HEK293T (cell line): Measurements from ENCODE around the gene PROM2.

Source experiments
- CTCF ChIA-PET: fragments of 350-600 bp; formaldehyde crosslinking; extraction: SDS; loops from one replicate; lab custom pipeline; 2021; ENCODE audit warnings: antibody characterized with exemption, inconsistent platforms; lab: Yijun Ruan, JAX
- POLR2A ChIA-PET: fragments of 350-600 bp; formaldehyde crosslinking; extraction: SDS; loops from one replicate; lab custom pipeline; 2020; ENCODE audit warnings: antibody characterized with exemption, inconsistent platforms; lab: Yijun Ruan, JAX
- DNase-seq: peaks from one replicate; pipeline ENCODE4 v3.0.0; 2012; ENCODE audit warnings: mixed read lengths; ENCODE audit errors: extremely low spot score
- ARNT ChIP-seq: fragments of 450-650 bp; IDR thresholded peaks from 2 replicates; pipeline ENCODE4 v1.6.1; 2017; ENCODE audit warnings: mild to moderate bottlenecking
- BHLHE40 ChIP-seq: fragments of 450-650 bp; IDR thresholded peaks from 2 replicates; pipeline ENCODE4 v1.6.1; 2016; ENCODE audit warnings: mild to moderate bottlenecking, moderate library complexity, borderline replicate concordance
- CTBP1 ChIP-seq: fragments of 450-650 bp; IDR thresholded peaks from 2 replicates; pipeline ENCODE4 v1.6.1; 2016; ENCODE audit warnings: borderline replicate concordance
- ELF4 ChIP-seq: fragments of 450-650 bp; IDR thresholded peaks from 2 replicates; pipeline ENCODE4 v1.6.1; 2017; ENCODE audit warnings: antibody characterized with exemption
- FOXA1 ChIP-seq: fragments of 450-650 bp; IDR thresholded peaks from 2 replicates; pipeline ENCODE4 v1.6.1; 2016; ENCODE audit warnings: mild to moderate bottlenecking
- FOXK2 ChIP-seq: fragments of 450-650 bp; IDR thresholded peaks from 2 replicates; pipeline ENCODE4 v1.6.1; 2016; ENCODE audit warnings: mild to moderate bottlenecking
- FOXM1 ChIP-seq: fragments of 450-650 bp; IDR thresholded peaks from 2 replicates; pipeline ENCODE4 v1.6.1; 2017; ENCODE audit warnings: mild to moderate bottlenecking, borderline replicate concordance
- HDGF ChIP-seq: fragments of 450-650 bp; IDR thresholded peaks from 2 replicates; pipeline ENCODE4 v1.6.1; 2017; ENCODE audit warnings: antibody characterized with exemption, borderline replicate concordance
- L3MBTL2 ChIP-seq: fragments of 450-650 bp; conservative IDR thresholded peaks from 2 replicates; pipeline ENCODE4 v1.6.1; 2016; ENCODE audit warnings: mild to moderate bottlenecking
- LEF1 ChIP-seq: fragments of 450-650 bp; IDR thresholded peaks from 2 replicates; pipeline ENCODE4 v1.6.1; 2017; ENCODE audit warnings: mild to moderate bottlenecking, borderline replicate concordance
- NFRKB ChIP-seq: fragments of 450-650 bp; IDR thresholded peaks from 2 replicates; pipeline ENCODE4 v1.6.1; 2016; ENCODE audit warnings: mild to moderate bottlenecking, moderate library complexity
- PKNOX1 ChIP-seq: fragments of 450-650 bp; IDR thresholded peaks from 2 replicates; pipeline ENCODE4 v1.6.1; 2016
- SP1 ChIP-seq: fragments of 450-650 bp; IDR thresholded peaks from 2 replicates; pipeline ENCODE4 v1.6.1; 2017
- SUZ12 ChIP-seq: fragments of 450-650 bp; IDR thresholded peaks from 2 replicates; pipeline ENCODE4 v1.6.1; 2016; ENCODE audit warnings: mild to moderate bottlenecking
- TARDBP ChIP-seq: fragments of 450-650 bp; IDR thresholded peaks from 2 replicates; pipeline ENCODE4 v1.6.1; 2016
- ZNF384 ChIP-seq: fragments of 450-650 bp; IDR thresholded peaks from 2 replicates; pipeline ENCODE4 v1.6.1; 2016

PROM2 gene

GRCh38 chr2:95318431-95319220 lies 44.4 kb downstream of the PROM2 start:
- ChIA-PET POLR2A (no interaction called here), CTCF (interaction anchor here (0.9 kb wide), 1 partner anchor 87 kb away, joined by 3 read pairs; no protein-coding TSS in a partner anchor)
- DNase-seq = no peak
- TF ChIP-seq SUZ12 = no peak
- TF ChIP-seq FOXM1 = no peak
- no peak for TF ChIP-seq NFRKB
- no peak for TF ChIP-seq FOXK2
- no peak for TF ChIP-seq BHLHE40
- TF ChIP-seq ARNT = no peak
- no peak for TF ChIP-seq PKNOX1
- TF ChIP-seq TARDBP = no peak
- TF ChIP-seq LEF1 = no peak
- no peak for TF ChIP-seq HDGF

GRCh38 chr2:95319481-95320343 lies 45.5 kb downstream of the PROM2 start:
- ChIA-PET CTCF (interaction anchor here (0.9 kb wide), 1 partner anchor 88 kb away, joined by 3 read pairs; no protein-coding TSS in a partner anchor), POLR2A (no interaction called here)
- TF ChIP-seq TARDBP (no peak), ARNT (no peak), FOXK2 (no peak), SP1 (no peak), FOXM1 (no peak), LEF1 (no peak), CTBP1 (no peak), L3MBTL2 (no peak), HDGF (no peak), FOXA1 (no peak), SUZ12 (no peak)
- no peak for DNase-seq

GRCh38 chr2:95320344-95320712 lies 46.1 kb downstream of the PROM2 start:
- ChIA-PET CTCF (no interaction called here), POLR2A (no interaction called here)
- TF ChIP-seq LEF1 = no peak
- no peak for TF ChIP-seq ARNT
- no peak for TF ChIP-seq FOXK2
- no peak for TF ChIP-seq SUZ12
- TF ChIP-seq BHLHE40 = no peak
- no peak for TF ChIP-seq ZNF384
- TF ChIP-seq NFRKB = no peak
- TF ChIP-seq TARDBP = no peak
- TF ChIP-seq SP1 = no peak
- TF ChIP-seq FOXM1 = no peak
- no peak for TF ChIP-seq PKNOX1
- TF ChIP-seq ELF4 = no peak
- no peak for TF ChIP-seq HDGF
- TF ChIP-seq FOXA1 = no peak
- no peak for TF ChIP-seq CTBP1
- TF ChIP-seq L3MBTL2 = no peak
- no peak for DNase-seq

- ChIA-PET CTCF (no interaction called here), POLR2A (no interaction called here)
- DNase-seq = no peak
- no peak for TF ChIP-seq FOXA1
- TF ChIP-seq LEF1 = no peak
- TF ChIP-seq SP1 = no peak
- no peak for TF ChIP-seq L3MBTL2
- TF ChIP-seq HDGF = no peak
- no peak for TF ChIP-seq FOXM1
- no peak for TF ChIP-seq NFRKB
- no peak for TF ChIP-seq FOXK2
- TF ChIP-seq CTBP1 = no peak
- TF ChIP-seq ZNF384 = no peak
- no peak for TF ChIP-seq ELF4
- no peak for TF ChIP-seq TARDBP
- no peak for TF ChIP-seq PKNOX1
- TF ChIP-seq BHLHE40 = no peak
- no peak for TF ChIP-seq SUZ12
- no peak for TF ChIP-seq ARNT
Measured at GRCh38 chr2:95320986-95321767, 46.9 kb downstream of the PROM2 start.
